Prostate gland (tissue), 2 donors: ENCODE data around the gene STAM2.

Experiments
- CTCF ChIP-seq, 4 experiments: fragments of 200-600 bp in 2 of 4; fragments of 450-650 bp in 2 of 4; sonication (generic) in 2 of 4; IDR thresholded peaks; 1 replicate in 3 of 4; 2 replicates in 1 of 4; pipeline ENCODE4 v1.5.1; 2016 to 2019; ENCODE audit warnings: antibody characterized with exemption in 4 of 4, mild to moderate bottlenecking in 2 of 4, moderate library complexity in 2 of 4
- POLR2A ChIP-seq: fragments of 450-650 bp; IDR thresholded peaks from one replicate; pipeline ENCODE4 v1.6.1; 2016; ENCODE audit warnings: antibody characterized with exemption, mild to moderate bottlenecking
- POLR2AphosphoS5 ChIP-seq: sonication (generic); formaldehyde crosslinking; IDR thresholded peaks from one replicate; pipeline ENCODE4 v1.6.1; 2017; ENCODE audit warnings: antibody characterized with exemption

GRCh38 chr2:152201466-152201830, 25.9 kb upstream of the STAM2 start:
- TF ChIP-seq CTCF (IDR thresholded peaks at IDR 0.05) (no peak), POLR2AphosphoS5 (no peak), POLR2A (no peak)
